Testis (tissue), 3 donors: ENCODE measurements around the gene CABCOCO1. TPM values are rescaled to one million over a fixed set of nuclear protein-coding genes. Genes with fewer than 3 reads are reported as not detected.
"Not testable (repeated sequence)": the region's sequence is repeated elsewhere in the genome, so short reads cannot be mapped to it uniquely, and the experiment has no call there.

ENCODE experiments used
- DNase-seq: peaks from one replicate; pipeline ENCODE4 v3.0.0-alpha.2; 2019
- H3K27ac ChIP-seq, 2 donors: fragments of 200-600 bp; sonication (generic); one replicate each; pipeline ENCODE4 v1.5.1; 2019
- H3K27me3 ChIP-seq: fragments of 200-600 bp; sonication (generic); one replicate; pipeline ENCODE4 v1.5.1; 2019
- H3K36me3 ChIP-seq: fragments of 200-600 bp; sonication (generic); one replicate; pipeline ENCODE4 v1.5.1; 2017; ENCODE audit warnings: low read depth; ENCODE audit errors: missing control alignments
- H3K4me1 ChIP-seq: fragments of 200-600 bp; sonication (generic); one replicate; pipeline ENCODE4 v1.5.1; 2019
- H3K4me3 ChIP-seq, 2 donors: fragments of 200-600 bp; sonication (generic); one replicate each; pipeline ENCODE4 v1.5.1; 2017 to 2019
- H3K9me3 ChIP-seq: fragments of 200-600 bp; sonication (generic); one replicate; pipeline ENCODE4 v1.5.1; 2017
- POLR2A ChIP-seq: fragments of 450-650 bp; IDR thresholded peaks from one replicate; pipeline ENCODE4 v1.6.1; 2017; ENCODE audit warnings: antibody characterized with exemption, mild to moderate bottlenecking, moderate library complexity
- WGBS, 2 donors: methylation state at CpG; one replicate each; pipeline ENCODE4 v1.1.5; 2018; 5-methylcytosine and 5-hydroxymethylcytosine counted together
- intact Hi-C: fragments of 100-400 bp; cut with DNase I; formaldehyde crosslinking; loops from one replicate; pipeline ENCODE4 v1.15.1; 2023; ENCODE audit warnings: low total_unique reads
- polyA plus RNA-seq: library from polyadenylated mRNA; stranded (reverse); fragments of 350-450 nt; fragmentation: Illumina TruSeq; extraction: RNeasy Lipid Tissue Mini Kit (QIAGEN cat#74804); gene quantifications from one replicate; pipeline ENCODE4 v1.2.3, GENCODE V29; 2014; ENCODE audit warnings: low read depth, low replicate concordance; ENCODE audit not compliant: insufficient read depth
- total RNA-seq, 2 donors: library from RNA; depleted of rRNA; stranded (reverse); fragments of >200 nt; gene quantifications; one replicate each; pipeline ENCODE4 v1.2.3, GENCODE V29; 2016
- TF ChIP-seq, protein P1 (sequence below), 3 experiments: fragments of 450-650 bp in 2 of 3; fragments of 200-600 bp in 1 of 3; sonication (generic) in 1 of 3; IDR thresholded peaks; one replicate each; pipeline ENCODE4 v1.5.1; 2016 to 2019; ENCODE audit warnings: antibody characterized with exemption in 3 of 3, mild to moderate bottlenecking in 2 of 3, moderate library complexity in 1 of 3

The CABCOCO1 gene
- total and polyA plus RNA-seq, 3 donors from 2014 or later = 2.5 to 26.0 (median 10.2) TPM

GRCh38 chr10:61735882-61736281 lies 73.2 kb downstream of the CABCOCO1 start:
- no peaks in the 10 kb centered on the region for H3K36me3 ChIP-seq
- DNase-seq = no peak
- TF ChIP-seq POLR2A = no peak
- TF ChIP-seq, protein P1, sequence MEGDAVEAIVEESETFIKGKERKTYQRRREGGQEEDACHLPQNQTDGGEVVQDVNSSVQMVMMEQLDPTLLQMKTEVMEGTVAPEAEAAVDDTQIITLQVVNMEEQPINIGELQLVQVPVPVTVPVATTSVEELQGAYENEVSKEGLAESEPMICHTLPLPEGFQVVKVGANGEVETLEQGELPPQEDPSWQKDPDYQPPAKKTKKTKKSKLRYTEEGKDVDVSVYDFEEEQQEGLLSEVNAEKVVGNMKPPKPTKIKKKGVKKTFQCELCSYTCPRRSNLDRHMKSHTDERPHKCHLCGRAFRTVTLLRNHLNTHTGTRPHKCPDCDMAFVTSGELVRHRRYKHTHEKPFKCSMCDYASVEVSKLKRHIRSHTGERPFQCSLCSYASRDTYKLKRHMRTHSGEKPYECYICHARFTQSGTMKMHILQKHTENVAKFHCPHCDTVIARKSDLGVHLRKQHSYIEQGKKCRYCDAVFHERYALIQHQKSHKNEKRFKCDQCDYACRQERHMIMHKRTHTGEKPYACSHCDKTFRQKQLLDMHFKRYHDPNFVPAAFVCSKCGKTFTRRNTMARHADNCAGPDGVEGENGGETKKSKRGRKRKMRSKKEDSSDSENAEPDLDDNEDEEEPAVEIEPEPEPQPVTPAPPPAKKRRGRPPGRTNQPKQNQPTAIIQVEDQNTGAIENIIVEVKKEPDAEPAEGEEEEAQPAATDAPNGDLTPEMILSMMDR (IDR thresholded peaks at IDR 0.05) = no peak
- 92% methylated on average over 3 of the region's 3 CpGs for WGBS, 2 donors
- H3K4me1 ChIP-seq = no peaks in the 10 kb centered on the region
- no peak overlapping the region for H3K27ac ChIP-seq
- no peak overlapping the region for H3K4me3 ChIP-seq
- intact Hi-C loops = no loop called here
- no peaks in the 10 kb centered on the region for H3K27me3 ChIP-seq
- H3K9me3 ChIP-seq = no peaks in the 10 kb centered on the region

GRCh38 chr10:61737455-61737854 lies 74.7 kb downstream of the CABCOCO1 start:
- intact Hi-C loops = not testable (repeated sequence)
- WGBS, 2 donors = 93 to 94% methylated on average over 6 of the region's 6 CpGs

DNA sequence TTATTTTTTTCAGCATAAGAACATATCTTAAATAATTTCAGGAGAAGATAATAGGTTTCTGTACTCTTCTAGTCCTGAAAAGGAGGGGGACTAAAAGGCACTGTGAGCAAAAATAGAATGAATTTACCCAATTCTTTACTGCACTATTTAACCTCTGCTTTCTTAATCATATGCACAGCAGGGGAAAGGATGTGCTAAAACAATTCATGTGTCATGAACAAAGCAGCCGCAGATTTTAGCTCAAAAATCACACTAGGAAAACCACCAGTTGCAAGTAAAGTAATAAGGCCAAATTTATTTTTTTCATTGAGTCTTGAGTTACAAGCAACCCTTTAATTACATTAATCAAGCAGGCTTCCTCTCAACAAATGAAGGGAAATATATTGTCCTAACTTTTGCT lies 80.1 kb downstream of the CABCOCO1 start:
- H3K9me3 ChIP-seq = no peaks in the 10 kb centered on the region
- DNase-seq = no peak
- WGBS, 2 donors = 95 to 96% methylated on average over 1 of the region's 1 CpG
- H3K4me1 ChIP-seq = no peaks in the 10 kb centered on the region
- H3K36me3 ChIP-seq = no peaks in the 10 kb centered on the region
- no peak overlapping the region for H3K4me3 ChIP-seq
- TF ChIP-seq, protein P1 (IDR thresholded peaks at IDR 0.05) = no peak
- no peak for TF ChIP-seq POLR2A
- intact Hi-C loops = no loop called here
- H3K27ac ChIP-seq = no peak overlapping the region
- no peaks in the 10 kb centered on the region for H3K27me3 ChIP-seq

More at GRCh38 chr10:61737455-61737854, 74.7 kb downstream of the CABCOCO1 start:
- H3K27ac ChIP-seq, H3K4me1 ChIP-seq, H3K4me3 ChIP-seq, H3K9me3 ChIP-seq, H3K27me3 ChIP-seq, DNase-seq, H3K36me3 ChIP-seq: not testable (repeated sequence)

DNA sequence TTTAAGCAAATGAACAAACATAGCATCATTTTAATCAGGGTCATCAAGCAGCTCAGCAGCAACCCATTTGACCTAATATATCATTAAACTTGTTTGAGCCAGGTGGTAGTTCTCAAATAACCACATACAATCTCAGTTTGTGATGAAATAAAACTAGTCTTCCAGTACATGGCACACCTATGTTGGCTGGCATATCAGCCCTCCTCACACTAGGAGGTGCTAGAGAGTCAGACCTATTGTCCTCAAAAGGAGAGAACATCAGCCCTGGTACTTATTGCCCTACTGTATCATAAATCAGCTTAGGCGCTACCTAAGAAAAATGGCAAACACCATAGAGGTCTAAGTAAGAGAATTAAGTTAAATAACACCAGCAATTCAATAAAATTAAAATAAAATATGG lies 81.7 kb downstream of the CABCOCO1 start:
- 100% methylated on average over 1 of the region's 1 CpG for WGBS, 2 donors
- no peak for DNase-seq
- Histone ChIP-seq H3K36me3 (no peaks in the 10 kb centered on the region), H3K27me3 (no peaks in the 10 kb centered on the region), H3K4me3 (no peak overlapping the region), H3K9me3 (no peaks in the 10 kb centered on the region), H3K4me1 (no peaks in the 10 kb centered on the region), H3K27ac (no peak overlapping the region)
- TF ChIP-seq, protein P1 (IDR thresholded peaks at IDR 0.05) = no peak
- no peak for TF ChIP-seq POLR2A
- intact Hi-C loops = no loop called here

DNA sequence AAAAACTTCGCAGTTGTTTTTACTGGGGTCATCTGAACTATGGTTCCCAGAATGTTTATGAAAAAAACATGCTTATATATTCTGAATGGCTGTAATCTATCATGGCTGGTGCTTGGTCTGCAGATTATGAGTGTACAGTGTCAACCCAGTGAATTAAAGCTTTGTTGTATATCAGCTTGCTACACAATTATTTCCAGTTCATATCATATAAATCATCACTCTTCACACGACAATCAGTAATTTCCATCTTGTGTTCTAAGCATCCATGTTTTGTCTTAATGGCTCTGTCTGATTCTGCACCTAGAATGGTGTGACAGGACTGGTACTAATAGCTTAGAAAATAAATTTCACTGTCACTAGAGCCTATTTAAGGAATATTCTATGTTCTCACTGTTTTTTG lies 83.6 kb downstream of the CABCOCO1 start:
- intact Hi-C loops = no loop called here
- Histone ChIP-seq H3K4me3 (no peak overlapping the region), H3K36me3 (no peaks in the 10 kb centered on the region), H3K9me3 (no peaks in the 10 kb centered on the region), H3K27ac (no peak overlapping the region), H3K4me1 (no peaks in the 10 kb centered on the region), H3K27me3 (no peaks in the 10 kb centered on the region)
- no peak for TF ChIP-seq POLR2A
- TF ChIP-seq, protein P1 (IDR thresholded peaks at IDR 0.05) = no peak
- DNase-seq = no peak
- WGBS, 2 donors = 78 to 90% methylated on average over 2 of the region's 2 CpGs
